ENCODE results near the gene RGSL1.

RGSL1 gene

DNA sequence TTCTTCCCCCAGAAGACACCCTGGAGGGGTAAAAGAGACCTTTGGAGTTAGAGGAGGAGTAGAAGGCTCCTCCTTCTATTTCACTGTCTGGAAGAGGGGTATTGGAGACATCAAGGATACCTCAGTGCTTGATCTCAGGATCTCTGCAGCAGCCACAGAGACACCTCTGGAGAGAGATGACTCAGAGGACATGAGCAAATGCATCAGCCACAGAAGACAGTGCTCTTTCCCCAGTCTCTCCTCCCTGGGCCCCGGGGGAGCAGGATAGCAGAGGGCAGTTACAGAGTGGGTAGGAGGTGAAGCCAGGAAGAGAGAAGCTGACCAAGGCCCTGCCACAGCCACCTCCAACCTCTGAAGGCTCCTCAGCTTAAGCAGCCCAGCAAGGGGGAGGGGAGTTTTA is 34.2 kb upstream of the RGSL1 start:
- TF ChIP-seq SIN3A (IDR thresholded peaks at IDR 0.05; ENCODE audit: borderline replicate concordance, insufficient read depth, low read length) (no peak), FOXP2 (optimal IDR thresholded peaks at IDR 0.05; ENCODE audit: borderline replicate concordance, extremely low read depth, extremely low read length, insufficient read depth) (no peak), POLR2AphosphoS5 (IDR thresholded peaks at IDR 0.05; ENCODE audit: low read depth, low read length) (no peak), TAF1 (IDR thresholded peaks at IDR 0.05; ENCODE audit: borderline replicate concordance, insufficient read depth, low read length) (no peak)
- TF ChIP-seq, protein P1, sequence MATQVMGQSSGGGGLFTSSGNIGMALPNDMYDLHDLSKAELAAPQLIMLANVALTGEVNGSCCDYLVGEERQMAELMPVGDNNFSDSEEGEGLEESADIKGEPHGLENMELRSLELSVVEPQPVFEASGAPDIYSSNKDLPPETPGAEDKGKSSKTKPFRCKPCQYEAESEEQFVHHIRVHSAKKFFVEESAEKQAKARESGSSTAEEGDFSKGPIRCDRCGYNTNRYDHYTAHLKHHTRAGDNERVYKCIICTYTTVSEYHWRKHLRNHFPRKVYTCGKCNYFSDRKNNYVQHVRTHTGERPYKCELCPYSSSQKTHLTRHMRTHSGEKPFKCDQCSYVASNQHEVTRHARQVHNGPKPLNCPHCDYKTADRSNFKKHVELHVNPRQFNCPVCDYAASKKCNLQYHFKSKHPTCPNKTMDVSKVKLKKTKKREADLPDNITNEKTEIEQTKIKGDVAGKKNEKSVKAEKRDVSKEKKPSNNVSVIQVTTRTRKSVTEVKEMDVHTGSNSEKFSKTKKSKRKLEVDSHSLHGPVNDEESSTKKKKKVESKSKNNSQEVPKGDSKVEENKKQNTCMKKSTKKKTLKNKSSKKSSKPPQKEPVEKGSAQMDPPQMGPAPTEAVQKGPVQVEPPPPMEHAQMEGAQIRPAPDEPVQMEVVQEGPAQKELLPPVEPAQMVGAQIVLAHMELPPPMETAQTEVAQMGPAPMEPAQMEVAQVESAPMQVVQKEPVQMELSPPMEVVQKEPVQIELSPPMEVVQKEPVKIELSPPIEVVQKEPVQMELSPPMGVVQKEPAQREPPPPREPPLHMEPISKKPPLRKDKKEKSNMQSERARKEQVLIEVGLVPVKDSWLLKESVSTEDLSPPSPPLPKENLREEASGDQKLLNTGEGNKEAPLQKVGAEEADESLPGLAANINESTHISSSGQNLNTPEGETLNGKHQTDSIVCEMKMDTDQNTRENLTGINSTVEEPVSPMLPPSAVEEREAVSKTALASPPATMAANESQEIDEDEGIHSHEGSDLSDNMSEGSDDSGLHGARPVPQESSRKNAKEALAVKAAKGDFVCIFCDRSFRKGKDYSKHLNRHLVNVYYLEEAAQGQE (IDR thresholded peaks at IDR 0.05; ENCODE audit: insufficient read depth in 1 of 2, low read depth in 2 of 2, low read length in 2 of 2): no peak

DNA sequence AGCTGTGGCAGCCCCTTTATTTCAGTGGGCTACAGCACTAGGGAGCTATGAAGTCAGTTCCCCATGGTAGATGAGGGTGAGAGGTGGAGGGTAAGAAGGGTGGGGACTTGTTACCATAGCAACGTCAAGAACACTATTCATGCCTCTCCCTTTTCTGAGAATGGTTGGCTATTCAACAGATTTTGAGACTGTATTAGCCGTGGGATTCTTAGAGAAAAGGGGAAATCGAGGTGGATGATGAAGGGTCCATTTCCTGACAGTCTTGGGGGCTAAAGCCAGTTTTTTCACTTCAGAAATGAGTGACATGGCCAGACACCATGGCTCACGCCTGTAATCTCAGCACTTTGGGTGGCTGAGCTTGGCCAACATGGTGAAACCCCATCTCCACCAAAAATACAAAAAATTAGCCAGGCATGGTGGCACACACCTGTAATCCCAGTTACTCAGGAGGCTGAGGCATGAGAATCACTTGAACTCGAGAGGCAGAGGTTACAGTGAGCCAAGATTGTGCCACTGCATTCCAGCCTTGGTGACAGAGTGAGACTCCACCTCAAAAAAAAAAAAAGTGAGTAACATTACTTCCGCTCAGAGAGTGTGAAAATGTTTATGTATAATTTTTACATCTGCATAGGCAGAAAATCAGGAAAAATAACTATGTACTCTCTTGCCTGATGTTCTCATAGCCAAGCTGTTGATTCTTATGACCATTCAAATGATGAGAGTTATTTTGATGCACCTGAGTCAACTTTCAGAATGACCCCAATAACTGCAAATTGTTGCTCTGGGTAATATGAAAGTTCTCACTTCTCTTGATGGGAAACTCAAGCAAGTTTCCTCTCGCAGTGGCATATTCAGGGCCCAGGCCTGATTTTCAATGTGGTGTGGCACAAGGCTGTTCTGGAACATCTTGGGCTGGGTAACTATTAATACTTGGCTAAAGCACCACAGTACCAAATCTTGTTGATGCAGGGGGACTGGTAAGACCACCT is 23.2 kb upstream of the RGSL1 start:
- TF ChIP-seq SIN3A (IDR thresholded peaks at IDR 0.05; ENCODE audit: borderline replicate concordance, insufficient read depth, low read length) (no peak), FOXP2 (optimal IDR thresholded peaks at IDR 0.05; ENCODE audit: borderline replicate concordance, extremely low read depth, extremely low read length, insufficient read depth) (no peak), TAF1 (IDR thresholded peaks at IDR 0.05; ENCODE audit: borderline replicate concordance, insufficient read depth, low read length) (no peak), POLR2AphosphoS5 (IDR thresholded peaks at IDR 0.05; ENCODE audit: low read depth, low read length) (no peak)
- TF ChIP-seq, protein P1 (IDR thresholded peaks at IDR 0.05; ENCODE audit: insufficient read depth in 1 of 2, low read depth in 2 of 2, low read length in 2 of 2): no peak

DNA sequence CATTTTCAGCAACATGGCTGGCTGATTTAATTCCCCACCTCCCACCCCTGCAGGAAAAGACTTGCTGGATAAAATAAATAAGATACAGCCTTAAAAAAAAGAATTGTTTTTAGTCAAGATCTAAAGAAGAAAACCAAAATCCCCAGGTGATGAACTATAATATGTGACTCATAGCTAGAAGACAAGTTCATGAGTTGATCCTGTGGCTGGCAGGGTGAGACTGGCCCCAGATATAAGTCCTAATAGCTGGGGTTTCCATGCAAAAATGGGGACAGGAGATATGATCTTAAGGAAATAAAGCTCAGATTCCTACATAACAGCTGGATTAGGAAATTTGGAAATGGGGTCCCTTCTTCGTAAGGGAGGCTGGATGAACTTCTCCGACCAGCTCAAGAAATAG is 21.9 kb upstream of the RGSL1 start:
- no peak for TF ChIP-seq SIN3A (IDR thresholded peaks at IDR 0.05; ENCODE audit: borderline replicate concordance, insufficient read depth, low read length)
- TF ChIP-seq FOXP2 (optimal IDR thresholded peaks at IDR 0.05; ENCODE audit: borderline replicate concordance, extremely low read depth, extremely low read length, insufficient read depth): no peak
- TF ChIP-seq, protein P1 (IDR thresholded peaks at IDR 0.05; ENCODE audit: insufficient read depth in 1 of 2, low read depth in 2 of 2, low read length in 2 of 2): no peak

DNA sequence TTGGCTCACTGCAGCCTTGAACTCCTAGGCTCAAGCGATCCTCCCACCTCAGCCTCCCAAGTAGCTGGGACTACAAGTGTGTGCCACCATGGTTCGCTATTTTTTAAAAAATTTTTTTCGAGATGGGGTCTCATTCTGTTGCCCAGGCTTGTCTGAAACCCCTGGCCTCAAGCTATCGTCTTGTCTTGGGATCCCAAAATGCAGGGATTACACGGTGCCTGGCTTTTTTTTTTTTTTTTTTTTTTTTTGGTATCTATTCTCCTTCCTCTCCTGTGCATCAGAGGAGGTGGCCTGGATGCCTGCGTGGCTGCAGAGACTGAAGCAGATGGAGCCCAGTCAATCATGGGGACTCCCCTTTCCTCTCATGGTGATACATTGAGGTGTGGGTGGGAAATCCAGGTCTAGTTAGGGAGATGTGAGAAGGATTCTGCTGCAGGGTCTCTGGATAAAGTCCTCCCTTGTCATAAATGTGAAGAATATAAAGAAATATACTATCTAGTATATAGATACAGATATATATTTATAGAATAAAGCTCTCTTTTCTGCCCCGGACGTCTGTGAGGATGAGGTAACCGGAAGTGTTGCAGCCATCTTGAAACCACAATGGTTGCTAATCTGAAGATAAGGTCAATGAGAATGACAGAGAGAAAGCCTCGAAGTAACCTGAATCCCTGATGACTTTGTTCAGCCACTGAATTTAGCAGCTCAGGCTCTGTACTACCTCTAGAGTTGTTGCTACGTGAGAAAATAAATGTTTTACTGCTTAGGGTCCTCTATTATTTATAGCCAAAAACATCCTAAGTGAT is 19.5 kb upstream of the RGSL1 start:
- TF ChIP-seq FOXP2 (optimal IDR thresholded peaks at IDR 0.05; ENCODE audit: borderline replicate concordance, extremely low read depth, extremely low read length, insufficient read depth): no peak
- no peak for TF ChIP-seq SIN3A (IDR thresholded peaks at IDR 0.05; ENCODE audit: borderline replicate concordance, insufficient read depth, low read length)
- no peak for TF ChIP-seq TAF1 (IDR thresholded peaks at IDR 0.05; ENCODE audit: borderline replicate concordance, insufficient read depth, low read length)
- TF ChIP-seq, protein P1 (IDR thresholded peaks at IDR 0.05; ENCODE audit: insufficient read depth in 1 of 2, low read depth in 2 of 2, low read length in 2 of 2): no peak
- no peak for TF ChIP-seq POLR2AphosphoS5 (IDR thresholded peaks at IDR 0.05; ENCODE audit: low read depth, low read length)
